ENCODE measurements around the gene LCOR.

The LCOR gene

GRCh38 chr10:96917628-96918027 is 85.5 kb downstream of the LCOR start:
- no peak for ATAC-seq
- no peak for TF ChIP-seq ZFP3 (CRISPR knock-in tag; IDR thresholded peaks at IDR 0.05)
- TF ChIP-seq, protein P1, sequence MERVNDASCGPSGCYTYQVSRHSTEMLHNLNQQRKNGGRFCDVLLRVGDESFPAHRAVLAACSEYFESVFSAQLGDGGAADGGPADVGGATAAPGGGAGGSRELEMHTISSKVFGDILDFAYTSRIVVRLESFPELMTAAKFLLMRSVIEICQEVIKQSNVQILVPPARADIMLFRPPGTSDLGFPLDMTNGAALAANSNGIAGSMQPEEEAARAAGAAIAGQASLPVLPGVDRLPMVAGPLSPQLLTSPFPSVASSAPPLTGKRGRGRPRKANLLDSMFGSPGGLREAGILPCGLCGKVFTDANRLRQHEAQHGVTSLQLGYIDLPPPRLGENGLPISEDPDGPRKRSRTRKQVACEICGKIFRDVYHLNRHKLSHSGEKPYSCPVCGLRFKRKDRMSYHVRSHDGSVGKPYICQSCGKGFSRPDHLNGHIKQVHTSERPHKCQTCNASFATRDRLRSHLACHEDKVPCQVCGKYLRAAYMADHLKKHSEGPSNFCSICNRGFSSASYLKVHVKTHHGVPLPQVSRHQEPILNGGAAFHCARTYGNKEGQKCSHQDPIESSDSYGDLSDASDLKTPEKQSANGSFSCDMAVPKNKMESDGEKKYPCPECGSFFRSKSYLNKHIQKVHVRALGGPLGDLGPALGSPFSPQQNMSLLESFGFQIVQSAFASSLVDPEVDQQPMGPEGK (CRISPR knock-in tag; IDR thresholded peaks at IDR 0.05; ENCODE audit: borderline replicate concordance) = no peak
- TF ChIP-seq ZNF565 (CRISPR knock-in tag; conservative IDR thresholded peaks at IDR 0.05; ENCODE audit: low read depth) = no peak
- TF ChIP-seq OSR1 (CRISPR knock-in tag; IDR thresholded peaks at IDR 0.05) = no peak
- TF ChIP-seq, protein P2, sequence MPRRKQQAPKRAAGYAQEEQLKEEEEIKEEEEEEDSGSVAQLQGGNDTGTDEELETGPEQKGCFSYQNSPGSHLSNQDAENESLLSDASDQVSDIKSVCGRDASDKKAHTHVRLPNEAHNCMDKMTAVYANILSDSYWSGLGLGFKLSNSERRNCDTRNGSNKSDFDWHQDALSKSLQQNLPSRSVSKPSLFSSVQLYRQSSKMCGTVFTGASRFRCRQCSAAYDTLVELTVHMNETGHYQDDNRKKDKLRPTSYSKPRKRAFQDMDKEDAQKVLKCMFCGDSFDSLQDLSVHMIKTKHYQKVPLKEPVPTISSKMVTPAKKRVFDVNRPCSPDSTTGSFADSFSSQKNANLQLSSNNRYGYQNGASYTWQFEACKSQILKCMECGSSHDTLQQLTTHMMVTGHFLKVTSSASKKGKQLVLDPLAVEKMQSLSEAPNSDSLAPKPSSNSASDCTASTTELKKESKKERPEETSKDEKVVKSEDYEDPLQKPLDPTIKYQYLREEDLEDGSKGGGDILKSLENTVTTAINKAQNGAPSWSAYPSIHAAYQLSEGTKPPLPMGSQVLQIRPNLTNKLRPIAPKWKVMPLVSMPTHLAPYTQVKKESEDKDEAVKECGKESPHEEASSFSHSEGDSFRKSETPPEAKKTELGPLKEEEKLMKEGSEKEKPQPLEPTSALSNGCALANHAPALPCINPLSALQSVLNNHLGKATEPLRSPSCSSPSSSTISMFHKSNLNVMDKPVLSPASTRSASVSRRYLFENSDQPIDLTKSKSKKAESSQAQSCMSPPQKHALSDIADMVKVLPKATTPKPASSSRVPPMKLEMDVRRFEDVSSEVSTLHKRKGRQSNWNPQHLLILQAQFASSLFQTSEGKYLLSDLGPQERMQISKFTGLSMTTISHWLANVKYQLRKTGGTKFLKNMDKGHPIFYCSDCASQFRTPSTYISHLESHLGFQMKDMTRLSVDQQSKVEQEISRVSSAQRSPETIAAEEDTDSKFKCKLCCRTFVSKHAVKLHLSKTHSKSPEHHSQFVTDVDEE (CRISPR knock-in tag; IDR thresholded peaks at IDR 0.05) = no peak
- TF ChIP-seq BACH2 (CRISPR knock-in tag; IDR thresholded peaks at IDR 0.05; ENCODE audit: borderline replicate concordance) = no peak
- no peak for TF ChIP-seq PPARA (CRISPR knock-in tag; IDR thresholded peaks at IDR 0.05; ENCODE audit: borderline replicate concordance)
- TF ChIP-seq RARB (CRISPR knock-in tag; IDR thresholded peaks at IDR 0.05) = no peak
- TF ChIP-seq ZNF70 (CRISPR knock-in tag; IDR thresholded peaks at IDR 0.05) = no peak
- TF ChIP-seq POU6F1 (CRISPR knock-in tag; IDR thresholded peaks at IDR 0.05; ENCODE audit: borderline replicate concordance, low read depth) = no peak
- no peak for TF ChIP-seq ZNF8 (CRISPR knock-in tag; IDR thresholded peaks at IDR 0.05)
- no peak for TF ChIP-seq ARNTL (CRISPR knock-in tag; IDR thresholded peaks at IDR 0.05; ENCODE audit: borderline replicate concordance, low read depth)
- no peak for TF ChIP-seq ESRRG (CRISPR knock-in tag; IDR thresholded peaks at IDR 0.05)
- no peak for TF ChIP-seq CSRNP3 (CRISPR knock-in tag; IDR thresholded peaks at IDR 0.05)
- TF ChIP-seq ZFP30 (CRISPR knock-in tag; IDR thresholded peaks at IDR 0.05) = no peak
- no peak for TF ChIP-seq GLIS3 (CRISPR knock-in tag; IDR thresholded peaks at IDR 0.05)
- no peak for TF ChIP-seq SNAI2 (CRISPR knock-in tag; IDR thresholded peaks at IDR 0.05)
- TF ChIP-seq TOX (CRISPR knock-in tag; IDR thresholded peaks at IDR 0.05; ENCODE audit: borderline replicate concordance) = no peak

DNA sequence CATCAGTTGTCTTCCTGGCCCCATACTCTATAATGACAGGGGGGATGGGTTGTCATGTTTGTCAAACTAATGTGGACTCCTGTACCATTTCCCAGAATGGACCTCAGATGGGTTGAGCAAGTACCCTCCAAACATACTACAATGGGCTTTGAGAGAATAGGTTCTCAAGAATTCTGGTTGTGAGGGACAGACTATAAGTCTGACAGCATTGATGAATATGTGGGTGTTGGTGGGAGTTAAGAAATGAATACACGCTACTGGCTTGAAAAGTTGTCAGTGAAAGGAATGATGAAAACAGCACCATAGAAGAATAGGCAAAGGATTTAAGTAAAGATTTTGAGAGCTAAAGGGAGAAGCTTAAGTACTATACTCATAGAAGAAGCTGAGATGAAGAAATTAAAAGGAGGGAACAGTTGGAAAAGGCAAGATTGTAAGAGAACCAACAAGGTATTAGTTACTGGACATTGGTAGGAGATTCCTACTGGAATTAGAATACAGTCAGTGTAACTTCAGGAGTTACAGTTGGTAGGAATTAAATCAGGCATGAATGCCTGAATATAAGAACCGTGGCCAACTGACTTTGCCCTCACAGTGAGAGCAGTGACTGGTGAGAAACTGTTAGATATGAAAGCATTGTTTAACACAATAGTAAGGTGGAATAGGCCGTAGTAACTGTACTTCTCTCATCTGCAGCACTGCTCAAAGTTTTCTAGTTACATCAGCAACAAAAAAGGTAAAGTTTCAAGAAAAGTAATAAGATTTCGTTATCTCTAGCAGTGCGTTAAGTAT is 86.3 kb downstream of the LCOR start:
- no peak for ATAC-seq
- TF ChIP-seq GLIS3 (CRISPR knock-in tag; IDR thresholded peaks at IDR 0.05) (no peak), CSDC2 (CRISPR knock-in tag; IDR thresholded peaks at IDR 0.05) (no peak), TOX (CRISPR knock-in tag; IDR thresholded peaks at IDR 0.05; ENCODE audit: borderline replicate concordance) (no peak), PPARA (CRISPR knock-in tag; IDR thresholded peaks at IDR 0.05; ENCODE audit: borderline replicate concordance) (no peak), SNAI2 (CRISPR knock-in tag; IDR thresholded peaks at IDR 0.05) (no peak), ZC3H10 (CRISPR knock-in tag; IDR thresholded peaks at IDR 0.05) (no peak), ARNTL (CRISPR knock-in tag; IDR thresholded peaks at IDR 0.05; ENCODE audit: borderline replicate concordance, low read depth) (no peak), CSRNP3 (CRISPR knock-in tag; IDR thresholded peaks at IDR 0.05) (no peak), ZNF8 (CRISPR knock-in tag; IDR thresholded peaks at IDR 0.05) (no peak), OSR1 (CRISPR knock-in tag; IDR thresholded peaks at IDR 0.05) (no peak), ISL1 (CRISPR knock-in tag; IDR thresholded peaks at IDR 0.05) (no peak), CREB5 (CRISPR knock-in tag; IDR thresholded peaks at IDR 0.05; ENCODE audit: low read depth) (no peak), ZNF70 (CRISPR knock-in tag; IDR thresholded peaks at IDR 0.05) (no peak), POU6F1 (CRISPR knock-in tag; IDR thresholded peaks at IDR 0.05; ENCODE audit: borderline replicate concordance, low read depth) (no peak), BACH2 (CRISPR knock-in tag; IDR thresholded peaks at IDR 0.05; ENCODE audit: borderline replicate concordance) (no peak), ESRRG (CRISPR knock-in tag; IDR thresholded peaks at IDR 0.05) (no peak)
- TF ChIP-seq, protein P1 (CRISPR knock-in tag; IDR thresholded peaks at IDR 0.05; ENCODE audit: borderline replicate concordance) = no peak

Measured in SK-N-SH treated with all-trans-retinoic acid at 6 μM for 48 hours (cell line).